Epidermal melanocyte (primary cell): ENCODE results near the gene SLC25A21.
"Not testable (repeated sequence)": the region's sequence is repeated elsewhere in the genome, so short reads cannot be mapped to it uniquely, and the experiment has no call there.

Experiments used
- DNase-seq: peaks from one replicate; pipeline ENCODE4 v3.0.0; 2011; ENCODE audit warnings: low spot score; ENCODE audit not compliant: insufficient read length

SLC25A21 gene

GRCh38 chr14:36829547-36829946 lies 342.9 kb downstream of the SLC25A21 start:
- no peak for DNase-seq

DNA sequence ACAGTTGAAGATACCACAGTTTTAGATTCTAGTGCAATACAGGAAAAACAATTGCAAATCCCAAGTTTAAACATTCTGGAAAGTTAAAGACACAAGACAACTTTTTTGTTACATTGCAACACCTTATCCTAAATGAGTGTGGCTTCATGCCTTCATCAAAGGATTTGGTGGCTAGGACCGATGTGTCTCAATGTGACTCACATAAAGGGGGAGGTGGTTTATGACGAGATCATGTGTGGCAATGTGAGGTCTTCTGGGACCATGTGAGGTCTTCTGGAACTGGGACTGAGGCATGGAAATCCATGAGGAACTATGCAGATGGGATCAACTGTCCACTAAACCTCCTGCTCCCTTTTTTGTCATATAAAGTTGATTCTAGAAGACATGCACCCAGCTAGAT lies 344.5 kb downstream of the SLC25A21 start:
- no peak for DNase-seq

DNA sequence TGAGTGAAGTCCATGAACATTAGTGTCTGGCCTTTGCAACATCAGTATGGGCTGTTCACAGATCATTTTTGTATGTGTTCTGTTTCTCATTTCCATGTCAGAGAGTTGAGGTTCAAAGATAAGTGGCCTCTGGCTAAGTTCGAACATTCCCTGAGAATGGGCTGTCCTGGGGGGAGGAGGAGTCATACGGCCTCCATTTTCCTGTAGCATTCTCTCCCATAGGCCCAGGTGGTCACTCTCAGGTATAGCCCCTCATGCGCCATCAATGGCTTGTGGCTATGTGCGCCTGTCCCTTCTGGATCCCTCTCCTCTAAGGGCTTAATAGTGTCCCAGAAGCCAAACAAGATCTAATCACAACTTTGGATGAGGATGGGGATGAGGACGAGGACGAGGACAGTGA lies 345.8 kb downstream of the SLC25A21 start:
- DNase-seq = no peak

GRCh38 chr14:36824854-36825253 lies 347.6 kb downstream of the SLC25A21 start:
- DNase-seq = no peak

DNA sequence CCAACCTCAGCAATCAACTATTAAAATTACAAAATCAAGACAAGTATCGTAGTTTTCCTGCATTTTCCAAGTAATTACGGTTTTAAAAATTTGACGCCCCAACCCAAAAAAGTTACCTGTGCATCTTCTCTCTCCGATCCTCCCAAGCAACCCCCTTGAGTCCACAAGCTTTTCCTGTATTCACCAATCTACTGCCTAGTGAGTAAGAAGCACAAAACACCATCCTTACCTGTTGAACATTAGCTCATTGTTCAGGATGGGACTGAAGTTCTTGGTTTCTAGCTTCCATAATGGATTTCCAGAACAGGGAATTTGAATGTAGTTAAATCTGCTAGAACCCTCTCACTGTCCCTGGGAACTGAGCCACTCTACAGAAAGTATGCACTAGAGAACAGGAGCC lies 348.8 kb downstream of the SLC25A21 start:
- no peak for DNase-seq

DNA sequence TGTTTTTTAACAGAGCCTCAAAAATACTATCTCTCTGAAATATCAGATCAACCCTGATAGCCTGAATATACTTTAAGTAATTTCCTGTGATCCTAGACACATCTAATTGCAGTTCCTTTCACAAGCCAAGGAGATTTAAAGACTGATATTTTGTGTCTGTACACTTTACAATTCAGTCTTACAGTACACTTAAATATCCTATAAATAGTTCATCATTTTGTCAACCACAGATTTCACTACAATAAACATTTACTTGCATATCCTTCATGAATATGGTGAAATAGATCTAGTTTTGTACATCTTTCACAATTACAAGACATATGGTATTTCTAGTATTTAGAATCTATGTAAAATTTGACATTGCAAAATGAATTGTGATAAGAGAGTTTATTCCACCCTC lies 349.7 kb downstream of the SLC25A21 start:
- no peak for DNase-seq

- DNase-seq = no peak
Observed at GRCh38 chr14:36820901-36821300, 351.5 kb downstream of the SLC25A21 start.

DNA sequence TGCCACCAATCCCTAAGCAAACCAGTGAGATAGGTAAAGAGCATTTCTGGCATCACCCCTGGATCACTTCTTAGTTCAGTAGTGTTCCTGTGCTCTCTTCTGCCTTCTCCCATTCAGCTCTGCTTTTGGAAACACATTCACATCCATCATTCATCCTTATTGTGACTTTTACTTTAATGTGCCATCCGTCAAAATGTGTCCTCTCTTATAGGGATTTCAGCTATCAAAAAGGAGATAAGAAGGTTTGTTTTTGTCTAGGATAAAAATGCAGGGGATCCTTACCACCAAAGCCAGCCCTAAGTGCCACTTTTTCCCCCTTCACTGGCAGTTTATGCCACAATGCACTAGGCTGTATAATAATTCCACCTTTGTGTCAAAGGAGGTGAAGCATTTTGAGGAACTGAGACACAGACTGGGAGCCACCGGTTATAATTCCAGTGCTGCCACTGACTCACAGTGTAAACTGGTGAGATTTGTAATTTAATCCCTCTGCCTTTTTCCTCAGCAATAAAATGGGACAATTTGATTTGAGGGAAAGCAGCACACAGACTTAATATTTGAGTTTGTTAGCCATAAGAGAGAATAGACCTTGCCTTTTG lies 352.2 kb downstream of the SLC25A21 start:
- DNase-seq = no peak

DNA sequence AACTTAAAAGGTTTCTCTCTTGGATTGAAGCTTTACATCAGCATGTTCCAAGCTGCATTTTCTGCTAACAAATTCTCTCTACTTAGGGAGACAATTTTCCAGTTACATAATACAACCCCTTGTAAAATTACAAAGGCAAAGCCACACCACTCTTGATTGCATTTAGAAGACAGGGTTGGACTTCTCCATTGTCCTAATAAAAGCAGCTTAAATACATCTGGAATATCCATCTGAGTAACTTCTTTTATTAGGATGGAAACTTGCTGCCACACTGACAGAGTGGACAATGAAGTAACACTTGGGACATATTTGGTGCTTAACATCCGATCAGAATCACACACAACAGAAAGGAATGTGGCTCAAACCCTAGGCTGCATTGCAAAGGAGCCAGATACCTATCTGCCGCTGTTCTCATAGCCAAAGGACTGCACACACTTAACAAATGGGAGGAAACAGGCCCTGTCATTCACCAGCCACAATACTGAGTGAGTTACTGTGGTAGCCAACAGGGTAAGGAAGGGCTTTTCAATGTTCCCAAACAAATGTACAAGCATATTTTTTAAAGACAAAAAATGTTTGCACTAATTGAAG lies 353.5 kb downstream of the SLC25A21 start:
- DNase-seq = no peak

DNA sequence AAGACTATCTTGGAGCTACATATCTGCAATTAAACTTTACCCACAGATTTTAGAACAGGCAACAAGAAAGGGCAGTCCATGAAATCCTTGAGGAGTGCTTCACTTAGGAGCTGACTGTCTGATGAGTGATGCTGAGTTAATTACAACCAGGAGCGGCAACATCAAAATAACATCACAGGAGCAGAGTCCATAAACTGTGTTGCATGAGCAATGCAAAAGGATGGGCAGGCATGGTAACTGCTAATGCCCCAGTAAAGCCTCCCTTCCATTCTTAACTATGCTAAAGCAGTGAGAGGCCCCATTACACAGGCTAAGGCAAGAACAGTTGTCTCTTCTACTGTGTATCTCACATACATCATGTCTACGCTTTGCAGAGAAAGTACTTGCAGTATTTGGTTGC lies 354.2 kb downstream of the SLC25A21 start:
- no peak for DNase-seq

DNA sequence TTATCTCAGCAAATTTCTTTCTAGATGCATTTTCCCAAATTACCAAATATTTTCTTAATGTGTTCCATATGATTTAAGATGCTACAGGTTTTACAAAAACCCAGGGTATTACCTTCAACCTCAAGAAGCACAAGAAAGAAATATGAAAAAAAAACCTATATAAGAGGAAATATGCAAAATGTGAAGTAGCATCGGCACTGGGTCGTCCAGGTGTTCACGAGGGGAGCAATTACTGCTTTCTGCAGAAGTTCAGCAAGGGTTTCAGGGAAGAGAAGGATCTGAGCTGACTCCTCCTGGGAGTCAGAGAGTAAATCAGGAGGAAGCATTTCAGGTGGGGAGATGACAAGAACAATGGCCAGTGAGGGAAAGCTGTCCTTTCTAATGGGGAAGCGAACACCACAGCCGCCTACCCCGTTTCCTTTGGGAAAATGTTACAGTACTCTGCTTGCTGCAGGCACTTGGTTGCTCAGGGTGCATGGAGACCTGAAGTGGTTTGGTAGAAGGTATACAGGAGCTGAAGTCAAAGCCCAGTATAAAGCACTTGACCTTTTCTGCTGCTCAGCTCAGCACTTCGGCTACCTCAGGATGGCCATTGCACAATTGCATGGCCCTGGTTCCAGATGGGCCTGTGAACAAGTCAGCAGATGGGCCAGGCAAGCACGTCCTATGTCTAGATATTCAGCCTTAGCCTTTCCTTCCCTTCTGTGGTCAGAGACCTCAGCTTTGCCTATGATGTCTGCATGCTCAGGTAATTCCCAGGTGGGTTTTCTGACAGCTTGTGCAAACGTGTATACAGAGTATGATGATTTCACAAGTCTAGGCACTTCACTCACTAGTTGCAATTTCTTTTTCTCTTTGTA lies 355.1 kb downstream of the SLC25A21 start:
- no peak for DNase-seq

DNA sequence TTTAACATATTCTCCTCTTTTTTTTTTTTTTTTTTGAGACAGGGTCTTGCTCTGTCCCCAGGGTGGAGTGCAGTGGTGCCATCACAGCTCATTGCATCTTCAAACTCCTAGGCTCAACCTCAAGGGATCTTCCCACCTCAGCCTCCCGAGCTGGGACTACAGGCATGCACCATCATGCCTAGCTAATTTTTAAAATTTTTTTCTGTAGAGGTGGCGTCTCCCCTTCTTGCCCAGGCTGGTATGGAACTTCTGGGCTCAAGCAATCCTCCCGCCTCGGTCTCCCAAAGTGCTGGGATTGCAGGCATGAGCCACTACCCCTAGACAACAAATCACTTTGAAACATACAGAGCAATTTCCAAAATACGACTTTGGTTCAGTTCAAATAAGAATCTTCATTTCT lies 355.9 kb downstream of the SLC25A21 start:
- DNase-seq = no peak

DNA sequence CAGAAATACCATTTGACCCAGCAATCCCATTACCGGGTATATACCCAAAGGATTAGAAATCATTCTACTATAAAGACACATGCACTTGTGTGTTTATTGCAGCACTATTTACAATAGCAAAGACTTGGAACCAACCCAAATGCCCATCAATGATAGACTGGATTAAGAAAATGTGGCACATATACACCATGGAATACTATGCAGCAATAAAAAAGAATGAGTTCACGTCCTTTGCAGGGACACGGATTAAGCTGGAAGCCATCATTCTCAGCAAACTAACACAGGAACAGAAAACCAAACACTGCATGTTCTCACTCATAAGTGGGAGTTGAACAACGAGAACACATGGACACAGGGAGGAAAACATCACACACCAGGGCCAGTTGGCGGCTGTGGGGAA lies 357.6 kb downstream of the SLC25A21 start:
- DNase-seq = not testable (repeated sequence)

- DNase-seq = no peak
Observed at GRCh38 chr14:36810209-36810608, 362.2 kb downstream of the SLC25A21 start.

GRCh38 chr14:36807727-36808126 lies 364.7 kb downstream of the SLC25A21 start:
- no peak for DNase-seq

- DNase-seq = no peak
Observed at GRCh38 chr14:36805131-36805559, 367.3 kb downstream of the SLC25A21 start.

GRCh38 chr14:36797634-36798033 lies 374.8 kb downstream of the SLC25A21 start:
- DNase-seq = no peak

- DNase-seq = no peak
Observed at GRCh38 chr14:36791402-36791801, 381.0 kb downstream of the SLC25A21 start.

- DNase-seq = no peak
Observed at GRCh38 chr14:36785511-36785910, 386.9 kb downstream of the SLC25A21 start.

DNA sequence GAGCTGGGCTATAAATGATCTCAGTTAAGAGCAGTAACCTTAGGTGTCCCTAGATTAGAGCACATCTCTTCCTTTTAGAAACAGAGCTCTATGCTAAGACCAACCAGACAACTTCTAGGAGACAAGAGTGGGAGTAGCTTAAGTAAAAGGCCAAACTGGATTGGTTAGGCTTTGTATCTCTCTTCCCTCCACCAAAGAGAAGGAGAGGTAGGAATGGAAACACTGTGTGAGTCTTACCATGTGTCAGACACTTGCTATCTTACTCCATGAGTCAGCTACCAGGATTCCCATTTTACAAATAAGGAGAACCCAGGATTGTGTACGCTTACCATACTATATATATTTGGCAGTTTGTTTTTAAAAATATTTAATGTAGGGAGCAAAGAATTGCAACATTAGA lies 387.9 kb downstream of the SLC25A21 start:
- no peak for DNase-seq

- DNase-seq = no peak
Observed at GRCh38 chr14:36781897-36782296, 390.5 kb downstream of the SLC25A21 start.

GRCh38 chr14:36773558-36773957 lies 398.8 kb downstream of the SLC25A21 start:
- DNase-seq = no peak

DNA sequence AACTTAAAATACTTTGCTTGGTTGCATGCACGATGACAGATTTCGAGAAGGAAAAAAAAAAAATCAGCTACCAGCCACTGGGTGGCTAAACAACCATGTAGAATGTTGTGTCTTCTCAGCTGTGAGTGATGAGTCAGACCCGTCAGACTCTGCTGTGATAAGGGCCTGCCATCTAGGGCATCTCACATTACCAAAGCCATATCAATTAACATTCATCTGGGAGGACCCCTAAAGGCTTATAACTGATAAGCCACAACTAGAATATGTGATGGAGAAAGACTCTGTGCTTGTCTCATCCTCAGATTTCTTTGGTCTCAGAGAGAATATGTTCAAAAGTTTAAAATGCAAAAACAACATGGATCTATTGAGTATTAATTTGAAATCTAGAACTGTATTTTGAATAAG lies 399.3 kb downstream of the SLC25A21 start:
- no peak for DNase-seq
